Measurements from ENCODE around the gene STPG2.

GRCh38 chr4:97942951-97943350 is 200.3 kb downstream of the STPG2 start:
- TF ChIP-seq, protein P1, sequence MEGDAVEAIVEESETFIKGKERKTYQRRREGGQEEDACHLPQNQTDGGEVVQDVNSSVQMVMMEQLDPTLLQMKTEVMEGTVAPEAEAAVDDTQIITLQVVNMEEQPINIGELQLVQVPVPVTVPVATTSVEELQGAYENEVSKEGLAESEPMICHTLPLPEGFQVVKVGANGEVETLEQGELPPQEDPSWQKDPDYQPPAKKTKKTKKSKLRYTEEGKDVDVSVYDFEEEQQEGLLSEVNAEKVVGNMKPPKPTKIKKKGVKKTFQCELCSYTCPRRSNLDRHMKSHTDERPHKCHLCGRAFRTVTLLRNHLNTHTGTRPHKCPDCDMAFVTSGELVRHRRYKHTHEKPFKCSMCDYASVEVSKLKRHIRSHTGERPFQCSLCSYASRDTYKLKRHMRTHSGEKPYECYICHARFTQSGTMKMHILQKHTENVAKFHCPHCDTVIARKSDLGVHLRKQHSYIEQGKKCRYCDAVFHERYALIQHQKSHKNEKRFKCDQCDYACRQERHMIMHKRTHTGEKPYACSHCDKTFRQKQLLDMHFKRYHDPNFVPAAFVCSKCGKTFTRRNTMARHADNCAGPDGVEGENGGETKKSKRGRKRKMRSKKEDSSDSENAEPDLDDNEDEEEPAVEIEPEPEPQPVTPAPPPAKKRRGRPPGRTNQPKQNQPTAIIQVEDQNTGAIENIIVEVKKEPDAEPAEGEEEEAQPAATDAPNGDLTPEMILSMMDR (IDR thresholded peaks at IDR 0.05; ENCODE audit: low read depth, low read length) = no peak
- no peak for TF ChIP-seq EZH2phosphoT487 (IDR thresholded peaks at IDR 0.05; ENCODE audit: low read depth)

Measured in OCI-LY3 (cell line).